Suprapubic skin (tissue), 4 donors: ENCODE results near the gene JMJD8.

ENCODE experiments used
- POLR2A ChIP-seq, 2 donors: fragments of 450-650 bp; IDR thresholded peaks; one replicate each; pipeline ENCODE4 v1.6.1; 2017; ENCODE audit warnings: antibody characterized with exemption in 2 of 2, mild to moderate bottlenecking in 2 of 2, moderate library complexity in 2 of 2
- POLR2AphosphoS5 ChIP-seq, 3 donors: sonication (generic); formaldehyde crosslinking; IDR thresholded peaks; one replicate each; pipeline ENCODE4 v1.6.1; 2017; ENCODE audit warnings: antibody characterized with exemption in 3 of 3

GRCh38 chr16:672851-673250, 11.3 kb downstream of the JMJD8 start:
- TF ChIP-seq POLR2A (IDR thresholded peaks at IDR 0.05) (no peak), POLR2AphosphoS5 (IDR thresholded peaks at IDR 0.05) (no peak)
